ENCODE data around the gene TLN1. TPM values are rescaled to one million over a fixed set of nuclear protein-coding genes. Genes with fewer than 3 reads are reported as not detected.

The TLN1 gene
- total and polyA plus RNA-seq, 7 donors: 45.0 to 609 (median 354) TPM

DNA sequence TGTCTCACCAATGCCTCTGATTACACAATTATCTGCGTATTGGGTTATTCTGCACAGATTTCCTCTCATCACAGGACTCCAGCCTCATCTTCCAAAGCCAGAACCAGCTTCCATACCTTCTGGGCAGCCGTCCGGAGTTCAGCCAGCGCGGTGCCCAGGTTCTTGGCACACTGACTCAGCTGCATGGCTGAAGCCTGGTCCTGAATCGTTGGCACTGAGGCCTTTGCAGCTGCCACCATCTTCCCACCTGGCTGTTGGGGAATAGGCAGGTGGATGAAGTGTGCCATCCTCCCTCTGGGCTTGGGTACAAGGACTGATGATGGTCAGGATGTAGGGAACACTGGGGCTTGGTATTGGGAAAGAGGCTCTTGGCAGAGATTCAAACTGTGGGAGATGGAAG, 17.9 kb downstream of the TLN1 start:
- TF ChIP-seq POLR2A (IDR thresholded peaks at IDR 0.05): no peak
- TF ChIP-seq, protein P1, sequence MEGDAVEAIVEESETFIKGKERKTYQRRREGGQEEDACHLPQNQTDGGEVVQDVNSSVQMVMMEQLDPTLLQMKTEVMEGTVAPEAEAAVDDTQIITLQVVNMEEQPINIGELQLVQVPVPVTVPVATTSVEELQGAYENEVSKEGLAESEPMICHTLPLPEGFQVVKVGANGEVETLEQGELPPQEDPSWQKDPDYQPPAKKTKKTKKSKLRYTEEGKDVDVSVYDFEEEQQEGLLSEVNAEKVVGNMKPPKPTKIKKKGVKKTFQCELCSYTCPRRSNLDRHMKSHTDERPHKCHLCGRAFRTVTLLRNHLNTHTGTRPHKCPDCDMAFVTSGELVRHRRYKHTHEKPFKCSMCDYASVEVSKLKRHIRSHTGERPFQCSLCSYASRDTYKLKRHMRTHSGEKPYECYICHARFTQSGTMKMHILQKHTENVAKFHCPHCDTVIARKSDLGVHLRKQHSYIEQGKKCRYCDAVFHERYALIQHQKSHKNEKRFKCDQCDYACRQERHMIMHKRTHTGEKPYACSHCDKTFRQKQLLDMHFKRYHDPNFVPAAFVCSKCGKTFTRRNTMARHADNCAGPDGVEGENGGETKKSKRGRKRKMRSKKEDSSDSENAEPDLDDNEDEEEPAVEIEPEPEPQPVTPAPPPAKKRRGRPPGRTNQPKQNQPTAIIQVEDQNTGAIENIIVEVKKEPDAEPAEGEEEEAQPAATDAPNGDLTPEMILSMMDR (IDR thresholded peaks at IDR 0.05): no peak
- TF ChIP-seq EP300 (IDR thresholded peaks at IDR 0.05): no peak
- no peak for TF ChIP-seq POLR2AphosphoS5 (IDR thresholded peaks at IDR 0.05)
- peak; percentile 60 for DNase-seq
- no peaks in the 10 kb centered on the region for H3K9me3 ChIP-seq
- peaks cover 0 to 6% (median 0%) of the 10 kb centered on the region in 4 donors for H3K4me1 ChIP-seq
- peak overlapping the region; percentile 50 to 69 (median 56) for H3K27ac ChIP-seq
- H3K4me3 ChIP-seq: no peak overlapping the region
- no peaks in the 10 kb centered on the region for H3K27me3 ChIP-seq
- whole genome bisulfite sequencing, 2 donors: 92 to 95% methylated on average over 6 of the region's 6 CpGs
- intact Hi-C loops (cut with DNase I): no loop called here
- H3K36me3 ChIP-seq: peaks cover 83 to 100% (median 92%) of the 10 kb centered on the region in 4 donors

DNA sequence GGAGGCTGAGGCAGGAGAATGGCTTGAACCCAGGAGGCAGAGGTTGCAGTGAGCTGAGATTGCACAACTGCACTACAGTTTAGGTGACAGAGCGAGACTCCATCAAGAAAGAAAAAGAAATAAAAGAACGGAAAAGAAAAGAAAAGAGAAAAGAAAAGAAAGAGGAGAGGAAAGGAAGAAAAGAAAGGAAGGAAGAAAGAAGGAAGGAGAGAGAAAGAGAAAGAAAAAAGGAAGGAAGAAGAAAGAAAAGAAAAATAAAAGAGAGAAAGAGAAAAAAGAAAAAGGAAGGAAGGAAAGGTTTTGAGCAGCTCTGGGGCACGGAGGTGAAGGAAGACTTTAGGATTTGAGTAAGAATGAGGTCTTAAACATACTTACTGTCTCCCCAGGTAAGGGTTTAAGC, 18.4 kb downstream of the TLN1 start:
- Histone ChIP-seq H3K4me3 (no peak overlapping the region), H3K27ac (peak overlapping the region in 3 of 4 donors; percentile 50 to 69 (median 57)), H3K4me1 (peaks cover 0 to 6% (median 0%) of the 10 kb centered on the region in 4 donors), H3K27me3 (no peaks in the 10 kb centered on the region), H3K9me3 (no peaks in the 10 kb centered on the region), H3K36me3 (peaks cover 83 to 100% (median 92%) of the 10 kb centered on the region in 4 donors)
- TF ChIP-seq EP300 (IDR thresholded peaks at IDR 0.05) (no peak), POLR2A (IDR thresholded peaks at IDR 0.05) (no peak), POLR2AphosphoS5 (IDR thresholded peaks at IDR 0.05) (no peak)
- TF ChIP-seq, protein P1 (IDR thresholded peaks at IDR 0.05): no peak
- WGBS, 2 donors: 93 to 97% methylated on average over 3 of the region's 3 CpGs
- no peak for DNase-seq
- intact Hi-C loops (cut with DNase I): no loop called here

DNA sequence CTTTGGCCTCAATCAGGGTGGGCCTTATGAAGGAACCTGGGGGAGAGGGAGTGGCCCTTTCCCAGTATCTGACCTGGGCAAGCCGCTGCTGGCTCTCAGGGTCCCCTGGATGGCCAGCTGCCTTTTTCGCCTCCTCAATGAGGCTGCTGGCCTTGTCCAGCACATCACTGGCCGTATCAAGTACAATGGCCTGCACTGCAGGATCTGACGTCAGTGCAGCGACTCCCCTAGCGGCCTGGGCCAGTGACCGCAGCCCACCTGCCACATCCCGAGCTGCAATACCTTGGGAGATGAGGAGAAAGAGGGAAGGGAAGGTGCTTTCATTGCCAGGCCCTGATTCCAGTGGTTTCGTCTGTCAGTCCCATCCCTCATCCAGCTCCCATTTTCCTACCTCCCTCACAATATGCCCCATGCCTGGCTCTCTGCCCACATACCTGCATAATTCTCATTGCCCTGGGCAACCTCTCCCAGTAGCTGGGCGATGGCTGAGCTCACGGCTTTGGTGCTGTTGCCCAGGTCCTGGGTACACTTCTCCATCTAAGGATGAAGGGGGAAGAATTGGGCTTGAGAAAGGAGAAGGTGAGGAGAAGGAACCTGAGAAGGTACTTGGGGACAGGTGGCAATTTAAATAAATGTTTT, 19.1 kb downstream of the TLN1 start:
- Histone ChIP-seq H3K27me3 (no peaks in the 10 kb centered on the region), H3K27ac (peak overlapping the region; percentile 10 to 69 (median 53)), H3K4me3 (no peak overlapping the region), H3K36me3 (peaks cover 85 to 100% (median 92%) of the 10 kb centered on the region in 4 donors), H3K9me3 (no peaks in the 10 kb centered on the region), H3K4me1 (peaks cover 0 to 6% (median 0%) of the 10 kb centered on the region in 4 donors)
- WGBS, 2 donors: 91% methylated on average over 11 of the region's 11 CpGs
- peak; percentile 64 for DNase-seq
- intact Hi-C loops (cut with DNase I): no loop called here
- TF ChIP-seq, protein P1 (IDR thresholded peaks at IDR 0.05): no peak
- peak in 1 of 4 donors; percentile 8 for TF ChIP-seq POLR2AphosphoS5 (IDR thresholded peaks at IDR 0.05)

DNA sequence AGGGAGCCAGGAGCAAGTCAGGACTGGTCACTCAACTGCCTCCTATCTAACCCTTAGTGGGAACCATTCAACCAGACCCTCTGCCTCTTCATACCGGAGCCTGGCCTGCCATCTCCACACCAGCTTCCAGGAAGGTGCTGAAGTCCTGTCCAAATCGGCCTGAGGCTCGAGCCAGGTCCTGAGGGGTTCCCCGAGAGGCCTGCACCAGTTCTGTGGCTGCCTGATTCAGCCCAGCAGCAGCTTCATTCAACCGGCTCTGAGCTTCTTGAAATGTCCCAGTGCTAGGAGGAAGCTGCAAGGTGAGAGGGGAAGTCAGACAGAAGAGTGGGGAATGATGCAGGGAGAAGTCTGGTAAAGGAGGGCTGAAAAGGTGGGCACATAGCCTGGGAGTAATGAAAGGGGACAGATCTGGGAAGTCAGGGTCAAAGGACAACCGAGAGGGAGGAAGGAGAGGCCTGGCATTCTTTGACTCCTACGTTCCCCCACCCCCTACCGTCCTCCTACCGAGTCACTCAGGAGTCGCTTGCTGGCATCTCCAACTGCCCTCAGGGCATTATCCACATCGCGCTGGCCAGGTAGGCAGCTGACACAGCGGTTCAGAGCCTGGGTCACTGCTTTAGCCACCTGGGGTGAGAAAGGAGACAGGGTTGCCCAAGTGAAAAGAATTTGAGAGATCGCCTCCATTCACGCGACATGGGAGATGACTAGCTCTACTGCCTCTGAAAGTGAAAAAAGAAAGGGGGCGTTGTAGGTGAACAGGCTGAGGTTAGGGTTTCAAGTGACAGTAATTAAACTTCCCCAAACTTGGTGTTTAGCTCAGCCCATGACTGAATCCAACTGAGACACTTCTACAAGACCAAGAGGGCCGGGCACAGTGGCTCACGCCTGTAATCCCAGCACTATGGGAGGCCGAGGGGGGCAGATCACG, 20.2 kb downstream of the TLN1 start:
- Histone ChIP-seq H3K4me1 (peaks cover 0 to 6% (median 0%) of the 10 kb centered on the region in 4 donors), H3K27me3 (no peaks in the 10 kb centered on the region), H3K36me3 (peaks cover 85 to 100% (median 92%) of the 10 kb centered on the region in 4 donors), H3K27ac (peak overlapping the region; percentile 31 to 57 (median 38)), H3K9me3 (no peaks in the 10 kb centered on the region), H3K4me3 (no peak overlapping the region)
- intact Hi-C loops (cut with DNase I): no loop called here
- TF ChIP-seq, protein P1 (IDR thresholded peaks at IDR 0.05): no peak
- TF ChIP-seq EP300 (IDR thresholded peaks at IDR 0.05): no peak
- no peak for TF ChIP-seq POLR2AphosphoS5 (IDR thresholded peaks at IDR 0.05)
- TF ChIP-seq POLR2A (IDR thresholded peaks at IDR 0.05): no peak
- peak; percentile 60 for DNase-seq
- 86 to 94% methylated on average over 21 of the region's 21 CpGs for WGBS, 2 donors
